ENCODE results near the gene SPATA25.
"Not testable (repeated sequence)": the region's sequence is repeated elsewhere in the genome, so short reads cannot be mapped to it uniquely, and the experiment has no call there.

SPATA25 gene

GRCh38 chr20:45913116-45913515 lies 25.7 kb upstream of the SPATA25 start:
- no peak for DNase-seq (ENCODE audit: low spot score)

DNA sequence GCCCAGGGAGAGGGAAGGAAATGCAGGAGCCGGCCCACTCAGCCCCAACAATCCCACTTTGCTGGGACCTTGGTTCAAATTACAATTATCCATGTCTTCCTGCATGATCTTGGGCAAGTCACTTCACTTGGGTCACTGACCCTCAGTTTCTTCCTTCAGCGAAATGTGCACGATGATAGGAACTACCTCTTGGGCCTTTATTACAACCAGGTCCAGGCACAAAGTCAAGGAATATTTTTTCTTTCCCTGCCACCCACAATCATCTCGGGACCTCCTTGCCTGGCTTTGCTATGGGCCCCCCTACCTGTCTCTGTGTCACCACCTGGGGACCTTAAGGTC lies 24.9 kb upstream of the SPATA25 start:
- DNase-seq (ENCODE audit: low spot score) = no peak

DNA sequence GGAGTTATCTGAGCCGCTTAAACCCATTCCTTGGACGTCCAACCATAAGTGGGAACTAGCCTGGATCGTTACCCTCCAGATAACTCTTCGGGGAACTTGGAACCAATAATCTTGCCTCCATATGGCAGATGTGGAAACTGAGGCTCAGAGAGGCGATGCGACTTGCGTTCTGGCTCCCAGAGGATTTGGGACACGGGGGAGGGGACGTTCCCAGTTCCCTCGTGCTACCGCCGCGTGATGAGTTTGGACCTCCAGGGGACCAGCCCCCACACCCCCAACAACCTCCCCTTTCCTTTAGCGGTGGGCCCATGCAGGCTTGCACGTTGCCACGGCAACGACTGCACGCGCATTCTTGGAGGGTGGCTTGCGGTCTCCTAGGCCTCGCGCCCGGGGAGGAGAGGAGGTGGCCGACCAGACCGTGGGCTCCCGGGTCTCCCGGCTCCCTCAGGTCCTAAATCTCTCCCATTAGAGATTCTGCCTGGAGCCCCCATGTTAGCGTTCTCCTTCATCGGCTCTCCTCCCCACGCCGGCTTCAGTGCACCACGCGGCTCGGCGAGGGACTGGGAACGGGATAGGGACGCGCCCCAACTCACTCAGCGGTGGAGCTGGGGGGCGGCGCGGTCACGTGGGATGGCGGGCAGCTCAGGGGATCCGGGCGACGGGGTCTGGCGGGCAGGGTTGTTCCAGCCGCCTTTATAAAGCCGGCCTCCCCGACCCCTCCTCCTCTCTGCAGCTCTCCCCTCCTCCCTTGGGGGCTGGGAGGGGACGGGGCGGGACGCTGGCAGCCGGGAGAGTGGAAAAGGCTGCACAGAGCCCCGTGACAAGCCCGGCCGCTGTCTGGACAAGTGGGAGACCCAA lies 24.3 kb upstream of the SPATA25 start, which contains the start of gene PLTP:
Gene PLTP (minus strand): TSS at position 670 of the 858 bp plus-strand sequence. CDS start 703 bp downstream, outside the sequence.
- no peak for DNase-seq (ENCODE audit: low spot score)

DNA sequence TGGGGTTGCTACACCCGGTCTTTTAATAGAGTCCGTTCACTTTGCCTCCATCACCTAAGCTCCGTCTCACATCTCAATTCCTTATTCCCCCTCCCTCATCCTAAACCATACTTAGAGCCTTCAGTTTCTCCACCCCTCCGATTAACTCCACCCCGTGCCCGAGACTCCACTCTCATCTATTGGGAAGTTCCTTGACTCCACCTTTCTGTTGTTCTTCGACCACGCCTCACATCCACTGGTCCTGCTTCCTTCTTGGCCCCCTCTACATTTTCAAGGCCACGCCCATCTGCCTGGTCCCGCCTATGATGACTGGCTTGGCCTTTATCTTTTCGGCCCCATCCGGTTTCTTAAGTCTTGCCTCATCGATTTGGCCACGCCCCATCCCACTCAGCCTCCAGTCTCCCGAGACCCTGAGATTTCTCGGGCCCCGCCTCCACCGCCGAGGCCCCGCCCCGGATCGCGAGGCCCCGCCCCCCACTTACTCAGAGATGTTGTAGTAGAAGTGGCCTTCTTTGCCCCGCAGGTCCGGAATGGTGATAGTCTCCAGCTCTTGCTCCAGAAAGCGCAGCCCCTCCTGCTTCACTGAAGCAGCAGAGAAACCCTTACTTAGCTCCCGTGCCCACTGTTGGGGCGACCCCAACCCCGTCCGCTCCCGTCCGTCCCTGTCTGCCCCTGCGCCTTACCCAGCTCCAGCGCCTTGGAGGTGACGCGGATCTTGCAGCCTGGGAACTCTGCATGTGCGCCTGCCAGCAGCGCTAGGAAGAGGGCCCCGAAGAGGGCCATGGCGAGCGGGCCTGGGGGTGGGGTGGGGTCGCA lies 23.5 kb upstream of the SPATA25 start:
- peak; percentile 98 for DNase-seq (ENCODE audit: low spot score)

GRCh38 chr20:45909817-45910669 lies 22.6 kb upstream of the SPATA25 start:
- DNase-seq (ENCODE audit: low spot score) = no peak

- DNase-seq (ENCODE audit: low spot score) = no peak
Measured at GRCh38 chr20:45909336-45909808, 21.9 kb upstream of the SPATA25 start.

DNA sequence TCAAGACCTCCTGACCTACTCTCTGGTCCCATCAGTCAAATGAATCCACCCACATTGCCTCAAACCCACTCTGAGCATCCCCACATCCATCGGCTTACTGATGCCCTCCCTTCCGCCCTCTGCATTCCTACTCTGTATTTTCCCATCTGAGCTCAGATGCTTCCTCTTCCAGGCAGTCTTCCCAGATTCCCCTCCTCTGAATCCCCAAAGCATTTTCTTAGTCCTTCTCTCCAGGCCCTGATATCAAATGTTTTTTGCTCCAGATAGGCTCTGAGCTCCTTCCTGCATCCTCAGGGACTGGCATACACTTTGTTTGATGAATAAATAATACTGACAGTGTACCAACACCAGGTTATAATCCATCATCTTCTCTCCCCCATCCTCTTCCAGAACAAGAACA lies 20.7 kb upstream of the SPATA25 start:
- DNase-seq (ENCODE audit: low spot score) = no peak

GRCh38 chr20:45907219-45907948 lies 20.0 kb upstream of the SPATA25 start:
- DNase-seq (ENCODE audit: low spot score) = no peak

GRCh38 chr20:45905505-45906079 lies 18.2 kb upstream of the SPATA25 start:
- no peak for DNase-seq (ENCODE audit: low spot score)

GRCh38 chr20:45904583-45905504 lies 17.4 kb upstream of the SPATA25 start:
- DNase-seq (ENCODE audit: low spot score) = no peak

DNA sequence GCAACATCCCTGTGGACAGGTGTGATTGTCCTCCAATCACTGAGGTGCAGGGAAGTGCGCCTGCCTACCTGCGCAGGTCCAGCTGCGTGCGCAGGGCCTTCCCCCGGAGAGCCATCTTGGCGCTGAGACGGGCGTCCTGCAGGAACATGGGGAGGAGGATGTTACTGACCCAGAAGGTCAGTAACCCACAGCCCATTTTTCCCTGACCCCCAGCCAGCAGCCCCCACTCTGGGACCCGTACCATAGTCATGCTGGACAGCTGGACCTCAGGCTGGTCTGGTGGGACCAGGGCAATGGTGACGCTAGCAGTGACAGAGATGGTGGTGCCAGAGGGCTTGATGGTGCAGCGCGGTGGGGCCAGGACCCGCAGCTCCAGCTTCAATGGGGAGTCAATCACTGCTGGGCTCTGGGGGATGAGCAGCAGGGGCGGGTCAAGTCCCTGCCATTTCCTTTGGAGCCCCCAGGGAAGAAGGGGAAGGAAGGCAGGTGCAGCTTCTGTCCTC lies 14.8 kb upstream of the SPATA25 start:
- no peak for DNase-seq (ENCODE audit: low spot score)

DNA sequence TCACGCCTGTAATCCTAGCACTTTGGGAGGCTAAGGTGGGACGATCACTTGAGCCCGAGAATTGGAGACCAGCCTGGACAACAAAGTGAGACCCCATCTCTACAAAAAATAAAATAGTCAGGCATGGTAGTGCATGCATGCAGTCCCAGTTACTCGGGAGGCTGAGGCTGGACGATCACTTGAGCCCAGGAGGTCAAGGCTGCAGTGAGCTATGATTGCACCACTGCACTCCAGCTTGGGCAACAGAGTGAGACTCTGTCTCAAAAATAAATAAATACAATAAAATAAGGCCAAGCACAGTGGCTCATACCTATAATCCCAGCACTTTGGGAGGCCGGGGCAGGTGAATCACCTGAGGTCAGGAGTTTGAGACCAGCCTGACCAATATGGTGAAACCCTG lies 13.9 kb upstream of the SPATA25 start:
- not testable (repeated sequence) for DNase-seq (ENCODE audit: low spot score)

- DNase-seq (ENCODE audit: low spot score) = no peak
Measured at GRCh38 chr20:45899046-45899835, 11.8 kb upstream of the SPATA25 start.

- no peak for DNase-seq (ENCODE audit: low spot score)
Measured at GRCh38 chr20:45898285-45898684, 10.9 kb upstream of the SPATA25 start.

DNA sequence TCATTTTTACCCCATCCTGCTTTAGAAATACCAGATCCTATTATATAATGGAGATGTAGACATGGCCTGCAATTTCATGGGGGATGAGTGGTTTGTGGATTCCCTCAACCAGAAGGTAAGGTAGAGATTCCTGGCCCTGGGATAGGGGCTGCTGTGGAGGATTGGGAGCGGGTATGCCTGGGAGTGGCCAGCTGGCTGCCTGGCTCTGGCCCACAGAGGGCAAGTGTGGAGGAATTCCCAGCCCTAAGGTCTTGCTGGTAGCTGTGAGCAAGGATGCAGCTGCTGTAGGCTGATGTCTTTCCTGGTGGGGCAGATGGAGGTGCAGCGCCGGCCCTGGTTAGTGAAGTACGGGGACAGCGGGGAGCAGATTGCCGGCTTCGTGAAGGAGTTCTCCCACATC lies 10.3 kb upstream of the SPATA25 start:
- no peak for DNase-seq (ENCODE audit: low spot score)

GRCh38 chr20:45897289-45897688 lies 9.9 kb upstream of the SPATA25 start:
- DNase-seq (ENCODE audit: low spot score) = no peak

GRCh38 chr20:45896641-45897161 lies 9.3 kb upstream of the SPATA25 start:
- DNase-seq (ENCODE audit: low spot score) = no peak

- DNase-seq (ENCODE audit: low spot score) = no peak
Measured at GRCh38 chr20:45894797-45895196, 7.4 kb upstream of the SPATA25 start.

GRCh38 chr20:45893831-45894230 lies 6.4 kb upstream of the SPATA25 start:
- no peak for DNase-seq (ENCODE audit: low spot score)

All from germinal center (tissue), 1 donor.